MM.1S (cell line): ENCODE data around the gene CRISP1.

Experiments
- DNase-seq: peaks from one replicate; pipeline ENCODE4 v3.0.0-alpha.2; 2015
- H2AFZ ChIP-seq: fragments of 300-600 bp; sonication (generic); 2 replicates; pipeline ENCODE4 v1.6.0; 2016; ENCODE audit warnings: antibody characterized with exemption, low read length
- H3F3A ChIP-seq: fragments of 300-600 bp; sonication (generic); 2 replicates; pipeline ENCODE4 v1.6.1; 2016; ENCODE audit warnings: mild to moderate bottlenecking, antibody characterized with exemption, low read length, moderate library complexity, mixed read lengths; ENCODE audit not compliant: insufficient read depth
- H3K27ac ChIP-seq: fragments of 300-600 bp; sonication (generic); 2 replicates; pipeline ENCODE4 v1.5.1; 2016; ENCODE audit warnings: mild to moderate bottlenecking, low read length
- H3K27me3 ChIP-seq: fragments of 300-600 bp; sonication (generic); replicated peaks from 2 replicates; pipeline ENCODE4 v1.6.0; 2016; ENCODE audit warnings: low read length; ENCODE audit not compliant: insufficient read depth
- H3K36me3 ChIP-seq: fragments of 300-600 bp; sonication (generic); replicated peaks from 2 replicates; pipeline ENCODE4 v1.6.1; 2016; ENCODE audit warnings: mild to moderate bottlenecking, low read length, mixed read lengths; ENCODE audit not compliant: insufficient read depth
- H3K4me1 ChIP-seq: fragments of 300-600 bp; sonication (generic); 2 replicates; pipeline ENCODE4 v1.6.1; 2016; ENCODE audit warnings: low read length, mixed read lengths
- H3K4me2 ChIP-seq: fragments of 300-600 bp; sonication (generic); 2 replicates; pipeline ENCODE4 v1.6.0; 2016; ENCODE audit warnings: low read depth, low read length
- H3K4me3 ChIP-seq: fragments of 300-600 bp; sonication (generic); 2 replicates; pipeline ENCODE4 v1.5.1; 2016; ENCODE audit warnings: low read length, mixed read lengths
- H3K79me2 ChIP-seq: fragments of 300-600 bp; sonication (generic); 2 replicates; pipeline ENCODE4 v1.6.1; 2016; ENCODE audit warnings: mixed run types, low read length, mixed read lengths
- H3K9ac ChIP-seq: fragments of 300-600 bp; sonication (generic); 2 replicates; pipeline ENCODE4 v1.6.1; 2016; ENCODE audit warnings: low read length, mixed read lengths
- H3K9me2 ChIP-seq: fragments of 300-600 bp; sonication (generic); replicated peaks from 2 replicates; pipeline ENCODE4 v1.6.1; 2016; ENCODE audit warnings: mild to moderate bottlenecking, low read length, mixed read lengths; ENCODE audit not compliant: insufficient read depth
- H3K9me3 ChIP-seq: fragments of 300-600 bp; sonication (generic); replicated peaks from 2 replicates; pipeline ENCODE4 v1.6.1; 2016; ENCODE audit warnings: mild to moderate bottlenecking, low read length, mixed read lengths; ENCODE audit not compliant: insufficient read depth
- H4K20me1 ChIP-seq: fragments of 300-600 bp; sonication (generic); 2 replicates; pipeline ENCODE4 v1.6.1; 2016; ENCODE audit warnings: mild to moderate bottlenecking, low read length, moderate library complexity, mixed read lengths; ENCODE audit not compliant: insufficient read depth
- CTCF ChIP-seq: fragments of 300-600 bp; sonication (generic); IDR thresholded peaks from 2 replicates; pipeline ENCODE4 v1.5.1; 2016; ENCODE audit warnings: antibody characterized with exemption, low read length, mixed read lengths
- EZH2 ChIP-seq: fragments of 300-600 bp; sonication (generic); optimal IDR thresholded peaks from 2 replicates; pipeline ENCODE3; 2017; ENCODE audit warnings: low read depth, mild to moderate bottlenecking, antibody characterized with exemption, low read length, mixed read lengths
- EZH2phosphoT487 ChIP-seq: fragments of 300-600 bp; sonication (generic); IDR thresholded peaks from 2 replicates; pipeline ENCODE4 v1.6.1; 2018; ENCODE audit warnings: antibody characterized with exemption, low read length

Gene CRISP1

GRCh38 chr6:49806145-49806544 lies 60.2 kb downstream of the CRISP1 start:
- Histone ChIP-seq H3K9me3 (no peaks in the 10 kb centered on the region), H3K27me3 (no peaks in the 10 kb centered on the region), H3K27ac (no peak overlapping the region), H3K4me2 (no peak overlapping the region), H4K20me1 (no peaks in the 10 kb centered on the region), H3K9me2 (no peaks in the 10 kb centered on the region), H2AFZ (no peak overlapping the region), H3K79me2 (no peaks in the 10 kb centered on the region), H3F3A (no peaks in the 10 kb centered on the region), H3K4me3 (no peak overlapping the region), H3K4me1 (no peaks in the 10 kb centered on the region), H3K9ac (no peak overlapping the region), H3K36me3 (no peaks in the 10 kb centered on the region)
- no peak for DNase-seq
- TF ChIP-seq CTCF (no peak), EZH2 (no peak), EZH2phosphoT487 (no peak)

- Histone ChIP-seq H4K20me1 (no peaks in the 10 kb centered on the region), H3K79me2 (no peaks in the 10 kb centered on the region), H3K4me2 (no peak overlapping the region), H3K9me3 (no peaks in the 10 kb centered on the region), H3K9me2 (no peaks in the 10 kb centered on the region), H2AFZ (no peak overlapping the region), H3K36me3 (no peaks in the 10 kb centered on the region), H3K4me3 (no peak overlapping the region), H3K27ac (no peak overlapping the region), H3K27me3 (no peaks in the 10 kb centered on the region), H3K9ac (no peak overlapping the region), H3K4me1 (no peaks in the 10 kb centered on the region), H3F3A (no peaks in the 10 kb centered on the region)
- TF ChIP-seq EZH2 (no peak), EZH2phosphoT487 (no peak), CTCF (no peak)
- no peak for DNase-seq
These were observed 61.1 kb downstream of the CRISP1 start for GRCh38 chr6:49805246-49805645.

- H3K9me3 ChIP-seq: no peaks in the 10 kb centered on the region
- H2AFZ ChIP-seq: no peak overlapping the region
- H3F3A ChIP-seq: no peaks in the 10 kb centered on the region
- TF ChIP-seq EZH2phosphoT487 (no peak), EZH2 (no peak), CTCF (no peak)
- no peaks in the 10 kb centered on the region for H3K36me3 ChIP-seq
- no peaks in the 10 kb centered on the region for H3K27me3 ChIP-seq
- H3K79me2 ChIP-seq: no peaks in the 10 kb centered on the region
- H3K9ac ChIP-seq: no peak overlapping the region
- DNase-seq: no peak
- H3K4me1 ChIP-seq: no peaks in the 10 kb centered on the region
- H3K4me3 ChIP-seq: no peak overlapping the region
- H4K20me1 ChIP-seq: no peaks in the 10 kb centered on the region
- no peak overlapping the region for H3K27ac ChIP-seq
- H3K9me2 ChIP-seq: no peaks in the 10 kb centered on the region
- H3K4me2 ChIP-seq: no peak overlapping the region
These were observed 64.8 kb downstream of the CRISP1 start for GRCh38 chr6:49801525-49801924.
